A673 (cell line): Measurements from ENCODE around the gene DBX1. TPM values are rescaled to one million over a fixed set of nuclear protein-coding genes. Genes with fewer than 3 reads are reported as not detected.
"Not testable (repeated sequence)": the region's sequence is repeated elsewhere in the genome, so short reads cannot be mapped to it uniquely, and the experiment has no call there.

ENCODE experiments used
- BruUV-seq: library from RNA; stranded (reverse); fragments of 400-500 nt; replicated peaks from 2 replicates; lab custom pipeline; 2021; lab: Mats Ljungman, UMichigan
- CTCF ChIA-PET: fragments of 300-600 bp; sonication (Branson Sonifier 250); formaldehyde crosslinking; loops from one replicate; lab custom pipeline; 2022; ENCODE audit warnings: antibody characterized with exemption; lab: Charles Lee
- POLR2A ChIA-PET: fragments of 300-600 bp; sonication (Branson Sonifier 250); formaldehyde crosslinking; loops from one replicate; lab custom pipeline; 2022; ENCODE audit warnings: antibody characterized with exemption; ENCODE audit not compliant: low non-redundant PET; lab: Charles Lee
- DNase-seq: peaks from one replicate; pipeline ENCODE4 v3.0.0-alpha.2; 2015; ENCODE audit warnings: low spot score
- H3K27ac ChIP-seq: fragments of 200-600 bp; sonication (generic); 2 replicates; pipeline ENCODE4 v1.5.1; 2016; ENCODE audit warnings: mixed run types, low read depth, mild to moderate bottlenecking, mixed read lengths, antibody characterized with exemption, low read length; ENCODE audit not compliant: poor library complexity, severe bottlenecking
- H3K27me3 ChIP-seq: fragments of 200-600 bp; sonication (generic); replicated peaks from 2 replicates; pipeline ENCODE4 v1.6.1; 2017; ENCODE audit warnings: mixed run types, low read depth, mild to moderate bottlenecking, mixed read lengths, antibody characterized with exemption, low read length; ENCODE audit not compliant: insufficient read depth, poor library complexity
- H3K36me3 ChIP-seq: fragments of 200-600 bp; sonication (generic); 2 replicates; pipeline ENCODE4 v1.6.1; 2016; ENCODE audit warnings: mixed run types, mild to moderate bottlenecking, mixed read lengths, antibody characterized with exemption, low read length; ENCODE audit not compliant: insufficient read depth, poor library complexity, severe bottlenecking
- H3K4me1 ChIP-seq: fragments of 200-600 bp; sonication (generic); 2 replicates; pipeline ENCODE4 v1.6.1; 2017; ENCODE audit warnings: mixed run types, mild to moderate bottlenecking, mixed read lengths, antibody characterized with exemption, low read length; ENCODE audit not compliant: insufficient read depth, poor library complexity, severe bottlenecking
- H3K4me3 ChIP-seq: fragments of 200-600 bp; sonication (generic); 2 replicates; pipeline ENCODE4 v1.5.1; 2016; ENCODE audit warnings: low read depth, mixed run types, mild to moderate bottlenecking, mixed read lengths, low read length; ENCODE audit not compliant: poor library complexity, severe bottlenecking
- H3K9me3 ChIP-seq: fragments of 200-600 bp; sonication (generic); 2 replicates; pipeline ENCODE4 v1.6.1; 2016; ENCODE audit warnings: mixed run types, low read depth, mild to moderate bottlenecking, mixed read lengths, antibody characterized with exemption, low read length; ENCODE audit not compliant: poor library complexity, severe bottlenecking
- EZH2 ChIP-seq: fragments of 200-600 bp; sonication (generic); IDR thresholded peaks from 2 replicates; pipeline ENCODE4 v1.6.1; 2017; ENCODE audit warnings: borderline replicate concordance, low read depth, mild to moderate bottlenecking, mixed read lengths, antibody characterized with exemption, low read length; ENCODE audit not compliant: poor library complexity, severe bottlenecking
- intact Hi-C: fragments of 100-400 bp; cut with micrococcal nuclease; formaldehyde crosslinking; loops from one replicate; pipeline ENCODE4 v1.10.0; 2022; ENCODE audit not compliant: unreplicated experiment
- total RNA-seq: library from RNA; stranded (reverse); gene quantifications from 2 replicates; pipeline ENCODE4 v1.2.3, GENCODE V29; 2021
- TF ChIP-seq, protein P1 (sequence below): fragments of 300-800, 200-600 bp; sonication (generic); conservative IDR thresholded peaks from 2 replicates; pipeline ENCODE4 v1.5.1; 2017; ENCODE audit warnings: low read depth, mild to moderate bottlenecking, antibody characterized with exemption, low read length, moderate library complexity, mixed read lengths

The DBX1 gene
- total RNA-seq, 1 experiment from 2014 or later: not detected

DNA sequence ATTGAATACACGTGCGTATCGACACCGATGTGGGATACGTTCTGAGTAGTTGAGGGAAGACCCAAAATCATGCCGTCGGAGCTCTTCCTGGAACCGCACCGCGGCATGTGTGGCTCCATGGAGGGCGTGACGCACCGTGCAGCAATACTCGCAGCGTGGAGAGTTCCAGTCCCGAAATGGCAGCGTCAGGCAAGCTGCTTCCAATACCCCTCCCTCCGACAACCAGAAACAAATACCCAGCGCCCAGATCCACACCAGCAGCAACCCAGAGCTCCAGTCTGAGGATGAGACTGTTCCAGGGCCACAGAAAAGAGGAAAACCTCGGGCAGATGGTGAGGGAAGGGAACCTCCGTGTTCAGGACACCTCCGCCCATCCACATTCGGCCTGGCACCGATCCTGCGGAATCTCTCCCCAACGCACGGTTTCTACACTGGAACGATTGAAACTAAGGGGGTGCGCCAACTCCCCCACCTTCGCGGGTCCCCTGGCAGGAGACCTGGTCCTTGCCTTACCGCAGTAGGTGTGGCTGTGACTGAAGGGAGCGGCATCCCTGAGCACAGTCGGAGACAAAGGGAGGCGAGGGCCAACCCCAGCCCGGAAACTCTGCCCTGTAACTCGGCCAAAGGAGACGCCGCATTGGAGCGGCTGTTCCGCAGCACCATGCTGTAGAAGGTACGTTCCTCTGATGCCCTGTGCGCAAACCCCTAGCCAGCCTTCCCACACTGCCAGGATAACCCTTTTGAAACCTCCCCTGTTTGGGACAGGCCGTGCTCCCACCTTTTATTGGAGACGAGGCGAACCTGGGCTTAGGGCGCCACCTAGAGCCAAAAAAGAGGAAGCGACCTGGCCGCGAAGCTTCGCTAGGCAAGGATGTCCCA lies 28.2 kb downstream of the DBX1 start:
- no TSS peak for BruUV-seq
- peak; percentile 58 for DNase-seq
- ChIA-PET CTCF (interaction anchor here (0.6 to 0.8 kb wide), 4 partner anchors 10 to 229 kb away, joined by 3 to 5 read pairs (median 3); no protein-coding TSS in a partner anchor), POLR2A (interaction anchor here (0.7 kb wide), 1 partner anchor 681 kb away, joined by 5 read pairs; no protein-coding TSS in a partner anchor)
- TF ChIP-seq, protein P1, sequence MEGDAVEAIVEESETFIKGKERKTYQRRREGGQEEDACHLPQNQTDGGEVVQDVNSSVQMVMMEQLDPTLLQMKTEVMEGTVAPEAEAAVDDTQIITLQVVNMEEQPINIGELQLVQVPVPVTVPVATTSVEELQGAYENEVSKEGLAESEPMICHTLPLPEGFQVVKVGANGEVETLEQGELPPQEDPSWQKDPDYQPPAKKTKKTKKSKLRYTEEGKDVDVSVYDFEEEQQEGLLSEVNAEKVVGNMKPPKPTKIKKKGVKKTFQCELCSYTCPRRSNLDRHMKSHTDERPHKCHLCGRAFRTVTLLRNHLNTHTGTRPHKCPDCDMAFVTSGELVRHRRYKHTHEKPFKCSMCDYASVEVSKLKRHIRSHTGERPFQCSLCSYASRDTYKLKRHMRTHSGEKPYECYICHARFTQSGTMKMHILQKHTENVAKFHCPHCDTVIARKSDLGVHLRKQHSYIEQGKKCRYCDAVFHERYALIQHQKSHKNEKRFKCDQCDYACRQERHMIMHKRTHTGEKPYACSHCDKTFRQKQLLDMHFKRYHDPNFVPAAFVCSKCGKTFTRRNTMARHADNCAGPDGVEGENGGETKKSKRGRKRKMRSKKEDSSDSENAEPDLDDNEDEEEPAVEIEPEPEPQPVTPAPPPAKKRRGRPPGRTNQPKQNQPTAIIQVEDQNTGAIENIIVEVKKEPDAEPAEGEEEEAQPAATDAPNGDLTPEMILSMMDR: peak; percentile 83
- no peak for TF ChIP-seq EZH2
- intact Hi-C loops: loop anchor here (5.0 kb wide), 1 partner anchor 180 kb away; no protein-coding TSS in a partner anchor
- Histone ChIP-seq H3K9me3 (no peaks in the 10 kb centered on the region), H3K4me3 (peak overlapping the region; percentile 36), H3K36me3 (no peaks in the 10 kb centered on the region), H3K27me3 (no peaks in the 10 kb centered on the region), H3K4me1 (no peaks in the 10 kb centered on the region), H3K27ac (no peak overlapping the region)

DNA sequence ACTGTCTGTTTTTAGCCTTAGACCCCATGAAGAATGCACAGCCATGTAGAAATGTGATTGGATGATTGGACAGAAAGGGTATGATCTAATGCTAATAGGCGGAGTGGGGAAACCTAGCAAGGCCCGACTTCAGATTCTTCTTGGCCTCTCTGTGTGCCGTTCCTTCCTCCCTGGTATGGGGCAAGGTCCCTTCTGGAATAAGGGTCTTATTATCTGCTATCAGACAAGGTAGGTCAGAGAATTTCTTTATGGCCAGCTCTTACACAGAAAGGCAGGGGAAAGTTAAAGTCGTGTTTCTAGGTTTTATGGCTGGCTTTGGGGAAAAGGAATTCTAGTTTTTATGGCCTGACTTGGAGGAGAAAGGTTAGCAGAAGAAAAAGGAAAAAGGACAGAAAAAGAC lies 30.6 kb downstream of the DBX1 start:
- H3K4me3 ChIP-seq: no peak overlapping the region
- BruUV-seq: no TSS peak
- H3K4me1 ChIP-seq: no peaks in the 10 kb centered on the region
- H3K36me3 ChIP-seq: no peaks in the 10 kb centered on the region
- no peak overlapping the region for H3K27ac ChIP-seq
- no peak for DNase-seq
- H3K27me3 ChIP-seq: no peaks in the 10 kb centered on the region
- TF ChIP-seq EZH2: no peak
- TF ChIP-seq, protein P1: no peak
- intact Hi-C loops: loop anchor here (5.0 to 10.0 kb wide), 3 partner anchors 177 to 485 kb away; no protein-coding TSS in a partner anchor
- H3K9me3 ChIP-seq: no peaks in the 10 kb centered on the region
- POLR2A ChIA-PET: no interaction called here
- CTCF ChIA-PET: no interaction called here

DNA sequence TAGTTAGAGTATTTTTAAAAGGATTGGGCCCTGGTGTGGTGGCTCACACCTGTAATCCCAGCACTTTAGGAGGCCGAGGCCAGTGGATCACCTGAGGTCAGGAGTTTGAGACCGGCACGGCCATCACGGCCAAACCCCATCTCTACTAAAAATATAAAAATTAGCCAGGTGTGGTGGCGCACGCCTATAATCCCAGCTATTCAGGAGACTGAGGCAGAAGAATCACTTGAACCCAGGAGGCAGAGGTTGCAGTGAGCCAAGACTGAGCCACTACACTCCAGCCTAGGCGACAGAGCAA lies 31.8 kb downstream of the DBX1 start:
- H3K9me3 ChIP-seq, H3K36me3 ChIP-seq, H3K27ac ChIP-seq, POLR2A ChIA-PET, BruUV-seq, H3K4me3 ChIP-seq, DNase-seq, H3K4me1 ChIP-seq, H3K27me3 ChIP-seq: not testable (repeated sequence)
- CTCF ChIA-PET: interaction anchor here (1.0 to 2.3 kb wide), 4 partner anchors 9 to 482 kb away, joined by 3 to 41 read pairs (median 5); no protein-coding TSS in a partner anchor
- intact Hi-C loops: loop anchor here (1.0 to 10.0 kb wide), 3 partner anchors 209 to 486 kb away; no protein-coding TSS in a partner anchor
